Measurements from ENCODE around the gene EIF6.

DNA sequence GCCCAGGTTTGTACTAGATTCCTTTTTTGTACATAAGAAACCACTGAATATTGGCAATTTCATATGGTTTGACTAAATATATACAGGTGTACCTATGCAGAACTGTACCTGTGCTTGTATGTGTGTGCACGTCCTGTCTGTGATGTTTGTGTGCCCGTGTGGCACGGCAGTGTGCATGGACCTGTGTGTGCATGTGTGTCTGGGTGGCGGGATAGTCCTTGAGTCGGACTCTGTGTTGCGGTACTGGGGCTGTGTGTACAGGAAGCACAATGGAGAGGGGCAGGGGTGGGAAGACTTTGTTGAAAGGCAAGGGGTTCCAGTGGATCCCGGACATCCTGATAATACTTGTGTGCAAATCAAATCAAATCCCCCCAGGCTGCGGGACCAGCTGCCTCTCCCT lies 11.1 kb upstream of the EIF6 start:
- TF ChIP-seq CTCF (conservative IDR thresholded peaks at IDR 0.05), result no peak
- TF ChIP-seq ZFX (IDR thresholded peaks at IDR 0.05), result no peak
